GM06990 (cell line): ENCODE measurements around the gene ARHGEF10L.
"Not testable (repeated sequence)": the region's sequence is repeated elsewhere in the genome, so short reads cannot be mapped to it uniquely, and the experiment has no call there.

Experiments
- DNase-seq: peaks from one replicate; pipeline ENCODE4 v3.0.0-alpha.2; 2011; ENCODE audit not compliant: insufficient read length; ENCODE audit errors: extremely low read depth
- H3K27me3 ChIP-seq: replicated peaks from 2 replicates; pipeline ENCODE4 v1.6.0; 2011; ENCODE audit warnings: low read length; ENCODE audit not compliant: control insufficient read depth, insufficient read depth
- H3K36me3 ChIP-seq: 2 replicates; pipeline ENCODE4 v1.5.1; 2011; ENCODE audit warnings: low read length; ENCODE audit not compliant: control insufficient read depth, insufficient read depth
- H3K4me3 ChIP-seq: replicated peaks from 2 replicates; pipeline ENCODE4 v1.5.1; 2011; ENCODE audit warnings: low read depth, mild to moderate bottlenecking, control low read depth, low read length
- CTCF ChIP-seq: IDR thresholded peaks from 2 replicates; pipeline ENCODE4 v1.5.1; 2011; ENCODE audit warnings: low read length, control low read depth, mild to moderate bottlenecking, inconsistent platforms; ENCODE audit not compliant: insufficient read depth, poor library complexity, severe bottlenecking

Gene ARHGEF10L

GRCh38 chr1:17498214-17498613, 41.3 kb upstream of the ARHGEF10L start:
- TF ChIP-seq CTCF = no peak
- no peak for DNase-seq
- no peaks in the 10 kb centered on the region for H3K27me3 ChIP-seq
- H3K36me3 ChIP-seq = no peaks in the 10 kb centered on the region
- H3K4me3 ChIP-seq = no peak overlapping the region

- peak; percentile 62 for DNase-seq
- Histone ChIP-seq H3K36me3 (no peaks in the 10 kb centered on the region), H3K4me3 (no peak overlapping the region), H3K27me3 (no peaks in the 10 kb centered on the region; the same call in 1 of the 2 replicates)
- TF ChIP-seq CTCF = peak; percentile 93
Measured at GRCh38 chr1:17502326-17502778, 37.1 kb upstream of the ARHGEF10L start.

GRCh38 chr1:17503146-17503545, 36.4 kb upstream of the ARHGEF10L start:
- no peak overlapping the region for H3K4me3 ChIP-seq
- DNase-seq = no peak
- no peaks in the 10 kb centered on the region; the same call in 1 of the 2 replicates for H3K27me3 ChIP-seq
- no peak for TF ChIP-seq CTCF
- H3K36me3 ChIP-seq = no peaks in the 10 kb centered on the region

GRCh38 chr1:17507200-17507599, 32.3 kb upstream of the ARHGEF10L start:
- DNase-seq, H3K4me3 ChIP-seq, H3K27me3 ChIP-seq, H3K36me3 ChIP-seq: not testable (repeated sequence)

GRCh38 chr1:17507915-17508314, 31.6 kb upstream of the ARHGEF10L start:
- no peak for DNase-seq
- TF ChIP-seq CTCF = peak; percentile 6
- Histone ChIP-seq H3K27me3 (no peaks in the 10 kb centered on the region; the same call in 1 of the 2 replicates), H3K4me3 (no peak overlapping the region), H3K36me3 (no peaks in the 10 kb centered on the region)

- no peak for DNase-seq
- Histone ChIP-seq H3K36me3 (no peaks in the 10 kb centered on the region), H3K4me3 (no peak overlapping the region), H3K27me3 (no peaks in the 10 kb centered on the region; the same call in 1 of the 2 replicates)
- no peak for TF ChIP-seq CTCF
Measured at GRCh38 chr1:17509363-17509762, 30.1 kb upstream of the ARHGEF10L start.
